HEK293 (cell line): ENCODE results near the gene C5orf15.

ENCODE experiments used
- CTCF ChIA-PET: fragments of 350-600 bp; formaldehyde crosslinking; extraction: SDS; loops from one replicate; lab custom pipeline; 2021; ENCODE audit warnings: antibody characterized with exemption; lab: Yijun Ruan, JAX
- POLR2A ChIA-PET: fragments of 300-600 bp; formaldehyde crosslinking; extraction: SDS; loops from one replicate; lab custom pipeline; 2020; ENCODE audit warnings: antibody characterized with exemption, inconsistent platforms; lab: Yijun Ruan, JAX
- H3K27ac ChIP-seq: fragments of 200-500 bp; sonication (Bioruptor generic); 2 replicates; pipeline ENCODE4 v1.5.1; 2014; ENCODE audit warnings: low read depth, low read length, control low read depth, inconsistent platforms; ENCODE audit errors: extremely low read depth
- H3K36me3 ChIP-seq, 2 experiments: fragments of 200-500 bp in 1 of 2; sonication (Bioruptor generic) in 1 of 2; 1 replicate in 1 of 2; 2 replicates in 1 of 2; pipeline ENCODE4 v1.5.1; 2014 to 2017; ENCODE audit warnings: inconsistent platforms in 2 of 2, low read length in 2 of 2; ENCODE audit not compliant: control insufficient read depth in 2 of 2, insufficient read depth in 1 of 2
- H3K4me1 ChIP-seq: fragments of 200-500 bp; sonication (Bioruptor generic); 2 replicates; pipeline ENCODE4 v1.5.1; 2014; ENCODE audit warnings: mild to moderate bottlenecking, low read length, inconsistent platforms; ENCODE audit not compliant: control insufficient read depth, insufficient read depth
- H3K4me3 ChIP-seq: 2 replicates; pipeline ENCODE4 v1.5.1; 2011; ENCODE audit warnings: low read depth, mild to moderate bottlenecking, control low read depth, low read length, moderate library complexity
- H3K9me3 ChIP-seq: fragments of 200-500 bp; sonication (Bioruptor generic); 2 replicates; pipeline ENCODE4 v1.5.1; 2014; ENCODE audit warnings: low read depth, low read length, inconsistent platforms; ENCODE audit not compliant: control insufficient read depth, insufficient read depth
- KLF9 ChIP-seq: fragments of 450-650 bp; formaldehyde crosslinking; IDR thresholded peaks from 2 replicates; pipeline ENCODE4 v1.5.1; 2016; ENCODE audit warnings: missing biosample characterization, missing genetic modification characterization, low read depth
- RBAK ChIP-seq: fragments of 450-650 bp; formaldehyde crosslinking; IDR thresholded peaks from 2 replicates; pipeline ENCODE4 v1.5.1; 2016; ENCODE audit warnings: missing biosample characterization, missing genetic modification characterization
- SP2 ChIP-seq: fragments of 450-650 bp; formaldehyde crosslinking; IDR thresholded peaks from 2 replicates; pipeline ENCODE4 v1.5.1; 2016; ENCODE audit warnings: missing biosample characterization, missing genetic modification characterization
- ZBTB48 ChIP-seq: fragments of 450-650 bp; formaldehyde crosslinking; IDR thresholded peaks from 2 replicates; pipeline ENCODE4 v1.5.1; 2016; ENCODE audit warnings: missing biosample characterization, missing genetic modification characterization
- ZFP69B ChIP-seq: fragments of 450-650 bp; formaldehyde crosslinking; IDR thresholded peaks from 2 replicates; pipeline ENCODE4 v1.5.1; 2016; ENCODE audit warnings: missing biosample characterization, missing genetic modification characterization
- ZNF138 ChIP-seq: fragments of 450-650 bp; formaldehyde crosslinking; IDR thresholded peaks from 2 replicates; pipeline ENCODE4 v1.5.1; 2016; ENCODE audit warnings: missing biosample characterization, missing genetic modification characterization, borderline replicate concordance
- ZNF16 ChIP-seq: fragments of 450-650 bp; formaldehyde crosslinking; IDR thresholded peaks from 2 replicates; pipeline ENCODE4 v1.5.1; 2016; ENCODE audit warnings: low read depth, missing biosample characterization, missing genetic modification characterization
- ZNF174 ChIP-seq: fragments of 450-650 bp; formaldehyde crosslinking; IDR thresholded peaks from 2 replicates; pipeline ENCODE4 v1.5.0; 2017; ENCODE audit warnings: missing biosample characterization, mild to moderate bottlenecking, missing genetic modification characterization
- ZNF184 ChIP-seq: fragments of 450-650 bp; IDR thresholded peaks from 2 replicates; pipeline ENCODE4 v1.5.1; 2018; ENCODE audit warnings: missing biosample characterization, mild to moderate bottlenecking, missing genetic modification characterization
- ZNF214 ChIP-seq: fragments of 450-650 bp; formaldehyde crosslinking; IDR thresholded peaks from 2 replicates; pipeline ENCODE4 v1.5.1; 2017; ENCODE audit warnings: missing biosample characterization, mild to moderate bottlenecking, missing genetic modification characterization, borderline replicate concordance
- ZNF239 ChIP-seq: fragments of 450-650 bp; formaldehyde crosslinking; IDR thresholded peaks from 2 replicates; pipeline ENCODE4 v1.5.1; 2016; ENCODE audit warnings: missing biosample characterization, missing genetic modification characterization
- ZNF274 ChIP-seq, 2 experiments: fragments of 200-500 bp in 1 of 2; fragments of 450-650 bp in 1 of 2; sonication (Bioruptor generic) in 1 of 2; formaldehyde crosslinking in 1 of 2; IDR thresholded peaks; 2 replicates each; pipeline versions ENCODE4 v1.5.1 to v1.6.1; 2014 to 2016; ENCODE audit warnings: borderline replicate concordance in 1 of 2, inconsistent platforms in 1 of 2, low read length in 1 of 2, missing biosample characterization in 1 of 2, missing genetic modification characterization in 1 of 2
- ZNF555 ChIP-seq: fragments of 450-650 bp; formaldehyde crosslinking; conservative IDR thresholded peaks from 2 replicates; pipeline ENCODE4 v1.5.1; 2017; ENCODE audit warnings: missing biosample characterization, mild to moderate bottlenecking, missing genetic modification characterization, inconsistent platforms
- ZNF596 ChIP-seq: fragments of 450-650 bp; IDR thresholded peaks from 2 replicates; pipeline ENCODE4 v1.5.0; 2018; ENCODE audit warnings: missing biosample characterization, mild to moderate bottlenecking, missing genetic modification characterization, moderate library complexity
- ZNF610 ChIP-seq: fragments of 450-650 bp; formaldehyde crosslinking; IDR thresholded peaks from 2 replicates; pipeline ENCODE4 v1.5.1; 2016; ENCODE audit warnings: missing biosample characterization, missing genetic modification characterization, borderline replicate concordance
- ZNF629 ChIP-seq: fragments of 450-650 bp; formaldehyde crosslinking; IDR thresholded peaks from 2 replicates; pipeline ENCODE4 v1.5.1; 2017; ENCODE audit warnings: missing biosample characterization, missing genetic modification characterization
- ZNF654 ChIP-seq: fragments of 450-650 bp; formaldehyde crosslinking; IDR thresholded peaks from 2 replicates; pipeline ENCODE4 v1.5.1; 2016; ENCODE audit warnings: low read depth, missing biosample characterization, missing genetic modification characterization
- ZNF664 ChIP-seq: fragments of 450-650 bp; formaldehyde crosslinking; IDR thresholded peaks from 2 replicates; pipeline ENCODE4 v1.5.1; 2016; ENCODE audit warnings: missing biosample characterization, missing genetic modification characterization
- ZNF677 ChIP-seq: fragments of 450-650 bp; IDR thresholded peaks from 2 replicates; pipeline ENCODE4 v1.5.0; 2018; ENCODE audit warnings: missing biosample characterization, mild to moderate bottlenecking, missing genetic modification characterization, moderate library complexity
- ZNF76 ChIP-seq: fragments of 450-650 bp; formaldehyde crosslinking; IDR thresholded peaks from 2 replicates; pipeline ENCODE4; 2016; ENCODE audit warnings: low read depth, missing biosample characterization, missing genetic modification characterization, borderline replicate concordance
- TF ChIP-seq, protein P1 (sequence below): fragments of 450-650 bp; formaldehyde crosslinking; IDR thresholded peaks from 2 replicates; pipeline ENCODE4 v1.5.1; 2017; ENCODE audit warnings: missing biosample characterization, missing genetic modification characterization
- TF ChIP-seq, protein P2 (sequence below): fragments of 450-650 bp; formaldehyde crosslinking; IDR thresholded peaks from 2 replicates; pipeline ENCODE4 v1.5.1; 2016; ENCODE audit warnings: missing biosample characterization, missing genetic modification characterization, low read depth
- TF ChIP-seq, protein P3 (sequence below): fragments of 450-650 bp; formaldehyde crosslinking; IDR thresholded peaks from 2 replicates; pipeline ENCODE4 v1.5.1; 2016; ENCODE audit warnings: missing biosample characterization, missing genetic modification characterization, borderline replicate concordance
- TF ChIP-seq, protein P4 (sequence below): fragments of 450-650 bp; formaldehyde crosslinking; optimal IDR thresholded peaks from 2 replicates; pipeline ENCODE3; 2016; ENCODE audit warnings: missing biosample characterization, mild to moderate bottlenecking, missing genetic modification characterization

Gene C5orf15

DNA sequence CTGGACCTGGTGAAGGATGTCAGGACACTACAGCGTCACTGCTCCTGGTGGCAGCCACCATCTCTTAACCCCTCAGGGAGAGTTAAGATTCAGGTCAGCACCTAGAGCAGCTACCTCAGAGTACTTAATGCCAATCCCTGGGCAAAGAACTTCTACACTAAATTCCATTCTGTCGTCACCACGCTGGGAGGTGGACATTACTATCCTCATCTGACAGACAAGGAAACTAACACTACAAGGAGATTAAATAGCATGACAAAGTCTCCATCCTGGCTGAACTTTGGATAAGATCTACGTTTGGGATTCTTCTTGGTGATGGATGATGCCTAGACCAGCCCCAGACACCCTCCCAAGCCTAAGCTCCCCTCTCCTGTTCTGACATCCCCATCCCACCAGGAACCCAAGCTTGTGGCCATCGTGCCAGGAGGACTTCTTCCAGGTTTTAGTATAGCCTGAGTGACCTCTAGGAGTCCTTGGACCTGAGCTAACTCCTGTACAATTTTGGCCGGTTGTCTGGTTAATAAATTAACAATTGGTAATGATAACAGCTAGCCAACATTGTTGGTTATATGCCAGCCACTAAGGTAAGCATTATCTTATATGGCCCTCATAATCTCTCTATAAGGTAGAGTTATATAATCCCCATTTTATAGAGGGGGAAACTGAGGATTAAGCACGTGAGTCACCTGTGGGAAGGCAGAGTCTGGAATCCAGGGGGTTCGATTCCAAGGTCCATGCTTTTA is 54.8 kb downstream of the C5orf15 start:
- H3K9me3 ChIP-seq: no peaks in the 10 kb centered on the region
- no peak overlapping the region for H3K4me3 ChIP-seq
- POLR2A ChIA-PET: no interaction called here
- H3K4me1 ChIP-seq: no peaks in the 10 kb centered on the region
- H3K36me3 ChIP-seq: no peaks in the 10 kb centered on the region
- TF ChIP-seq ZNF174 (tag by site-specific recombination): no peak
- no peak for TF ChIP-seq ZNF654
- TF ChIP-seq, protein P1, sequence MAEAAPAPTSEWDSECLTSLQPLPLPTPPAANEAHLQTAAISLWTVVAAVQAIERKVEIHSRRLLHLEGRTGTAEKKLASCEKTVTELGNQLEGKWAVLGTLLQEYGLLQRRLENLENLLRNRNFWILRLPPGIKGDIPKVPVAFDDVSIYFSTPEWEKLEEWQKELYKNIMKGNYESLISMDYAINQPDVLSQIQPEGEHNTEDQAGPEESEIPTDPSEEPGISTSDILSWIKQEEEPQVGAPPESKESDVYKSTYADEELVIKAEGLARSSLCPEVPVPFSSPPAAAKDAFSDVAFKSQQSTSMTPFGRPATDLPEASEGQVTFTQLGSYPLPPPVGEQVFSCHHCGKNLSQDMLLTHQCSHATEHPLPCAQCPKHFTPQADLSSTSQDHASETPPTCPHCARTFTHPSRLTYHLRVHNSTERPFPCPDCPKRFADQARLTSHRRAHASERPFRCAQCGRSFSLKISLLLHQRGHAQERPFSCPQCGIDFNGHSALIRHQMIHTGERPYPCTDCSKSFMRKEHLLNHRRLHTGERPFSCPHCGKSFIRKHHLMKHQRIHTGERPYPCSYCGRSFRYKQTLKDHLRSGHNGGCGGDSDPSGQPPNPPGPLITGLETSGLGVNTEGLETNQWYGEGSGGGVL (tag by site-specific recombination): no peak
- no peak for TF ChIP-seq RBAK (tag by site-specific recombination)
- TF ChIP-seq ZNF677 (tag by site-specific recombination): no peak
- TF ChIP-seq, all 188 proteins: peak for 0
- CTCF ChIA-PET: no interaction called here
- no peak overlapping the region for H3K27ac ChIP-seq

DNA sequence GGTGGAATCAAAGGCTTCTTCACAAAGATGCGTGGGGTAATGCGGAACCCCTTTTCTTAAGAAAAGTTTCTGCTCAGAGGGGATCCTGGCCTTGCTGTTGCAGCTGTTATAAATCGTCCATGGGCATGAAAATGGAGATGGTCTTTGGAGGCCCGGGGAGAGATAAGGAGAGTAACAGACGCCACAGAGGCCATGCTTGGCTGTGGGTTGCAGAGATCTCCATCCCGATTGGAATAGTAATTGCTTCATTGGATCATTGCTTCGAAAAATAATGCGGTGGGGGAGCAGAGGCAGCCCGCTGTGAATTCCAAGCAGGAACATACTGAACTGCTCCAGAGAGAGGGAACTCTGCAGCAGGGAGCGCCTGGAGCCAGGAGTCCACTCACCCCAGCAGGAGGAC is 55.5 kb downstream of the C5orf15 start:
- Histone ChIP-seq H3K4me1 (no peaks in the 10 kb centered on the region), H3K9me3 (no peaks in the 10 kb centered on the region), H3K36me3 (no peaks in the 10 kb centered on the region), H3K27ac (no peak overlapping the region), H3K4me3 (no peak overlapping the region)
- CTCF ChIA-PET: no interaction called here
- POLR2A ChIA-PET: no interaction called here
- TF ChIP-seq, protein P2, sequence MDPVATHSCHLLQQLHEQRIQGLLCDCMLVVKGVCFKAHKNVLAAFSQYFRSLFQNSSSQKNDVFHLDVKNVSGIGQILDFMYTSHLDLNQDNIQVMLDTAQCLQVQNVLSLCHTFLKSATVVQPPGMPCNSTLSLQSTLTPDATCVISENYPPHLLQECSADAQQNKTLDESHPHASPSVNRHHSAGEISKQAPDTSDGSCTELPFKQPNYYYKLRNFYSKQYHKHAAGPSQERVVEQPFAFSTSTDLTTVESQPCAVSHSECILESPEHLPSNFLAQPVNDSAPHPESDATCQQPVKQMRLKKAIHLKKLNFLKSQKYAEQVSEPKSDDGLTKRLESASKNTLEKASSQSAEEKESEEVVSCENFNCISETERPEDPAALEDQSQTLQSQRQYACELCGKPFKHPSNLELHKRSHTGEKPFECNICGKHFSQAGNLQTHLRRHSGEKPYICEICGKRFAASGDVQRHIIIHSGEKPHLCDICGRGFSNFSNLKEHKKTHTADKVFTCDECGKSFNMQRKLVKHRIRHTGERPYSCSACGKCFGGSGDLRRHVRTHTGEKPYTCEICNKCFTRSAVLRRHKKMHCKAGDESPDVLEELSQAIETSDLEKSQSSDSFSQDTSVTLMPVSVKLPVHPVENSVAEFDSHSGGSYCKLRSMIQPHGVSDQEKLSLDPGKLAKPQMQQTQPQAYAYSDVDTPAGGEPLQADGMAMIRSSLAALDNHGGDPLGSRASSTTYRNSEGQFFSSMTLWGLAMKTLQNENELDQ (tag by site-specific recombination): no peak
- TF ChIP-seq ZFP69B (no peak), ZNF138 (tag by site-specific recombination) (no peak), ZNF596 (tag by site-specific recombination) (no peak), ZNF274 (IDR thresholded peaks at IDR 0.05; ENCODE audit: low read length) (no peak), ZNF274 (tag by site-specific recombination; IDR thresholded peaks at IDR 0.05; ENCODE audit: borderline replicate concordance) (no peak), ZNF184 (tag by site-specific recombination) (no peak), SP2 (tag by site-specific recombination) (no peak), ZNF239 (tag by site-specific recombination) (no peak), ZNF629 (tag by site-specific recombination) (no peak), ZNF76 (tag by site-specific recombination) (no peak), ZNF610 (tag by site-specific recombination) (no peak), KLF9 (no peak), ZNF214 (tag by site-specific recombination) (no peak), ZNF16 (no peak), ZBTB48 (tag by site-specific recombination) (no peak), ZNF664 (tag by site-specific recombination) (no peak), ZNF555 (tag by site-specific recombination) (no peak)
- TF ChIP-seq, protein P3, sequence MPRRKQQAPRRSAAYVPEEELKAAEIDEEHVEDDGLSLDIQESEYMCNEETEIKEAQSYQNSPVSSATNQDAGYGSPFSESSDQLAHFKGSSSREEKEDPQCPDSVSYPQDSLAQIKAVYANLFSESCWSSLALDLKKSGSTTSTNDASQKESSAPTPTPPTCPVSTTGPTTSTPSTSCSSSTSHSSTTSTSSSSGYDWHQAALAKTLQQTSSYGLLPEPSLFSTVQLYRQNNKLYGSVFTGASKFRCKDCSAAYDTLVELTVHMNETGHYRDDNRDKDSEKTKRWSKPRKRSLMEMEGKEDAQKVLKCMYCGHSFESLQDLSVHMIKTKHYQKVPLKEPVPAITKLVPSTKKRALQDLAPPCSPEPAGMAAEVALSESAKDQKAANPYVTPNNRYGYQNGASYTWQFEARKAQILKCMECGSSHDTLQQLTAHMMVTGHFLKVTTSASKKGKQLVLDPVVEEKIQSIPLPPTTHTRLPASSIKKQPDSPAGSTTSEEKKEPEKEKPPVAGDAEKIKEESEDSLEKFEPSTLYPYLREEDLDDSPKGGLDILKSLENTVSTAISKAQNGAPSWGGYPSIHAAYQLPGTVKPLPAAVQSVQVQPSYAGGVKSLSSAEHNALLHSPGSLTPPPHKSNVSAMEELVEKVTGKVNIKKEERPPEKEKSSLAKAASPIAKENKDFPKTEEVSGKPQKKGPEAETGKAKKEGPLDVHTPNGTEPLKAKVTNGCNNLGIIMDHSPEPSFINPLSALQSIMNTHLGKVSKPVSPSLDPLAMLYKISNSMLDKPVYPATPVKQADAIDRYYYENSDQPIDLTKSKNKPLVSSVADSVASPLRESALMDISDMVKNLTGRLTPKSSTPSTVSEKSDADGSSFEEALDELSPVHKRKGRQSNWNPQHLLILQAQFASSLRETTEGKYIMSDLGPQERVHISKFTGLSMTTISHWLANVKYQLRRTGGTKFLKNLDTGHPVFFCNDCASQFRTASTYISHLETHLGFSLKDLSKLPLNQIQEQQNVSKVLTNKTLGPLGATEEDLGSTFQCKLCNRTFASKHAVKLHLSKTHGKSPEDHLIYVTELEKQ (tag by site-specific recombination): no peak
- TF ChIP-seq, protein P4, sequence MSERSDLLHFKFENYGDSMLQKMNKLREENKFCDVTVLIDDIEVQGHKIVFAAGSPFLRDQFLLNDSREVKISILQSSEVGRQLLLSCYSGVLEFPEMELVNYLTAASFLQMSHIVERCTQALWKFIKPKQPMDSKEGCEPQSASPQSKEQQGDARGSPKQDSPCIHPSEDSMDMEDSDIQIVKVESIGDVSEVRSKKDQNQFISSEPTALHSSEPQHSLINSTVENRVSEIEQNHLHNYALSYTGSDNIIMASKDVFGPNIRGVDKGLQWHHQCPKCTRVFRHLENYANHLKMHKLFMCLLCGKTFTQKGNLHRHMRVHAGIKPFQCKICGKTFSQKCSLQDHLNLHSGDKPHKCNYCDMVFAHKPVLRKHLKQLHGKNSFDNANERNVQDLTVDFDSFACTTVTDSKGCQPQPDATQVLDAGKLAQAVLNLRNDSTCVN (tag by site-specific recombination): no peak
